ENCODE results near the gene PID1. TPM values are rescaled to one million over a fixed set of nuclear protein-coding genes. Genes with fewer than 3 reads are reported as not detected.

PID1 gene
- total RNA-seq, 1 donor from 2014 or later, result not detected

GRCh38 chr2:229059331-229060033 lies 211.6 kb downstream of the PID1 start:
- Mint-ChIP-seq H3K27ac (no peak overlapping the region), H3K4me3 (no peak overlapping the region), H3K9me3 (peaks cover 10% of the 10 kb centered on the region), H3K4me1 (ENCODE audit: low read depth) (no peaks in the 10 kb centered on the region), H3K27me3 (ENCODE audit: insufficient read depth) (no peaks in the 10 kb centered on the region), H3K36me3 (ENCODE audit: low read depth) (no peaks in the 10 kb centered on the region)
- DNase-seq (ENCODE audit: low spot score), result no peak
- intact Hi-C loops (cut with micrococcal nuclease), result no loop called here

DNA sequence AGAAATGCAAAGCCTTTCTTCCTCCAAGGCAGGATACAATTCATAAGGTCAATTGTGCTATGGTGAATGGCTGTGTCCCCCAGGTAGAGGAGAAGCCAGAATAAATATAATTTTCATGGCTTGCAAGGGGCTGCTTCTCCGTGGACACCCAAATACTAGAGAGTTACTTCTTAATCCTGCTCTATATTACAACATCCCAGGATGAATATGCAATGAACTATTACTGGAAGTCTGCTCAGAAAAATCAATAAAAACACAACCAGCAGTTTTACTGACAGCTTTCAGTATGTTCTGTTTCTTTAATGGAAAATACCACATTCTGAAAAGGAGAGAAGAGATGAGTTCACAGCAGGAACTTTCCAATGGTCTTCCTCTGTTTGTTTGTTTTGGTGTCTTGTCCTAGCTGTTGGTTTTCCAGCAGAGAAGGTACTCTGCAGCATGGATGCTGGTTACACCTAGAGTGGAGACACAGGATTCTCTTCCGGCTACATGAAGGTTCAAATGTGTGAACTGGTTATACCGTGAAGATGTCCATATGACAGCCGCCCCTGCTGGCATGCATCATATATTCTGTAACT lies 213.0 kb downstream of the PID1 start:
- Mint-ChIP-seq H3K4me1 (ENCODE audit: low read depth) (no peaks in the 10 kb centered on the region), H3K36me3 (ENCODE audit: low read depth) (no peaks in the 10 kb centered on the region), H3K27me3 (ENCODE audit: insufficient read depth) (no peaks in the 10 kb centered on the region), H3K27ac (no peak overlapping the region), H3K4me3 (no peak overlapping the region), H3K9me3 (peaks cover 6% of the 10 kb centered on the region)
- DNase-seq (ENCODE audit: low spot score), result no peak
- intact Hi-C loops (cut with micrococcal nuclease), result no loop called here

GRCh38 chr2:229054311-229054710 lies 216.8 kb downstream of the PID1 start:
- no peak overlapping the region for H3K27ac Mint-ChIP-seq
- H3K27me3 Mint-ChIP-seq (ENCODE audit: insufficient read depth), result no peaks in the 10 kb centered on the region
- H3K9me3 Mint-ChIP-seq, result no peaks in the 10 kb centered on the region
- no peak for DNase-seq (ENCODE audit: low spot score)
- no peak overlapping the region for H3K4me3 Mint-ChIP-seq
- intact Hi-C loops (cut with micrococcal nuclease), result no loop called here
- H3K4me1 Mint-ChIP-seq (ENCODE audit: low read depth), result no peaks in the 10 kb centered on the region
- H3K36me3 Mint-ChIP-seq (ENCODE audit: low read depth), result no peaks in the 10 kb centered on the region

DNA sequence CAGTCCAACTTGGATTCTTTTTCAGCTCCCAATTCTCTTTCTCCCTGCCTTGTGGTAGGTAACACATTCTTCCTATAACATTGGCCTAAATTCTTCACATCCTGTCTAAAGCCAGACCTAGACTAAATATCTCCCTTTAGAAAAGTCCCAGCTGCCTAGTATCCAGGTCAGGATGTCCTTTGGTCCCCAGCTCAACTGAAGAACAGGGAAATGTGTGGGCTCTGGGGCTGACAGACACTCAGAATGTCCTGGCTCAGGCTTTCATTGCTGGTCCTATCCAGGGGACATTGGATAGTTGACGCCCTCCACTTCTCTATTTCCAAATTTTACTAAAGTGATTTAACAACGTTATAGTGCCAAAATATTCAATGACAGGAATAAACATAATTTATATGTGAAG lies 219.3 kb downstream of the PID1 start:
- Mint-ChIP-seq H3K9me3 (no peaks in the 10 kb centered on the region), H3K27me3 (ENCODE audit: insufficient read depth) (no peaks in the 10 kb centered on the region), H3K36me3 (ENCODE audit: low read depth) (no peaks in the 10 kb centered on the region), H3K4me1 (ENCODE audit: low read depth) (no peaks in the 10 kb centered on the region), H3K4me3 (no peak overlapping the region), H3K27ac (no peak overlapping the region)
- DNase-seq (ENCODE audit: low spot score), result no peak
- intact Hi-C loops (cut with micrococcal nuclease), result no loop called here

DNA sequence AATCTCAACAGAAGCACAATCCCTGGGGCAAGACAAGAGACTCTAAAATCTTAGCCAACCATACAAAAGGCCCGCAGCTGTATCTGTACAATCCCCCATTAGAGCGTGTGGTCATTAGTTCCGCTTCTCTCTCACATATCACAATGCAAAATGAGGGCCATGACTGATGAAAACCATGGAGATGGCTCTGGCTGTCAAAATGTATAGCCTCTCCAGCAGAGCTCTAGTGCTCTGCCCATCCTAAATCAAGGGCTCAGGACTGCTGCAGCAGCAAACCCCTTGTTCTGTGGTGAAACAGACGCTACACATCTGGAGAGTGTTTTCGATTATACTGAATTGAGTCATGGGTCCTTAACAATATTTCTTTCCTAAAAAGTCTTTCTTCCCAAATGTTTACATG lies 221.0 kb downstream of the PID1 start:
- Mint-ChIP-seq H3K9me3 (no peaks in the 10 kb centered on the region), H3K27ac (no peak overlapping the region), H3K4me3 (no peak overlapping the region), H3K4me1 (ENCODE audit: low read depth) (no peaks in the 10 kb centered on the region), H3K27me3 (ENCODE audit: insufficient read depth) (no peaks in the 10 kb centered on the region), H3K36me3 (ENCODE audit: low read depth) (no peaks in the 10 kb centered on the region)
- intact Hi-C loops (cut with micrococcal nuclease), result no loop called here
- DNase-seq (ENCODE audit: low spot score), result no peak

DNA sequence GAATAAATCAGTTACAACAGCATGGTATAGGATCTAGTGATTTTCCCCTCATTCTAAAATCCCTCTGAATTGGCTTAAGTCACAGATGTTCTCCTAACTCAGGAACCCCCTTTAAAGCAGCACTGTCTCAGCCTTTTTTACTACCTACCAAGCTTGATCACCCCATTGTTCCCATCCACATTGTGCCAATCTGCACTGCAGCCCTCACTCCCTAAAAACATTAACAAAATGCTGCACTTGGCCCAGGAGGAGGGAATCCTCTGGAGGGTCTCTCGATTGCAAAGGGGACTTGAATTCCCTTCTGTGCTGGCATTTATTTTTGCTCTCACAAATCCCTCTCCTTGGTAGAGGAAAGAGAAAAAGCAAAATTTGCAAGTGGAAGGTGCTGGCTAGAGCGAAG lies 223.0 kb downstream of the PID1 start:
- Mint-ChIP-seq H3K4me1 (ENCODE audit: low read depth) (no peaks in the 10 kb centered on the region), H3K27ac (no peak overlapping the region), H3K4me3 (no peak overlapping the region), H3K27me3 (ENCODE audit: insufficient read depth) (no peaks in the 10 kb centered on the region), H3K36me3 (ENCODE audit: low read depth) (no peaks in the 10 kb centered on the region), H3K9me3 (no peaks in the 10 kb centered on the region)
- intact Hi-C loops (cut with micrococcal nuclease), result no loop called here
- DNase-seq (ENCODE audit: low spot score), result no peak

GRCh38 chr2:229045671-229046070 lies 225.4 kb downstream of the PID1 start:
- no peak overlapping the region for H3K4me3 Mint-ChIP-seq
- no peak for DNase-seq (ENCODE audit: low spot score)
- no peaks in the 10 kb centered on the region for H3K9me3 Mint-ChIP-seq
- H3K27ac Mint-ChIP-seq, result no peak overlapping the region
- H3K4me1 Mint-ChIP-seq (ENCODE audit: low read depth), result no peaks in the 10 kb centered on the region
- no peaks in the 10 kb centered on the region for H3K36me3 Mint-ChIP-seq (ENCODE audit: low read depth)
- no peaks in the 10 kb centered on the region for H3K27me3 Mint-ChIP-seq (ENCODE audit: insufficient read depth)
- intact Hi-C loops (cut with micrococcal nuclease), result no loop called here

GRCh38 chr2:229044581-229044980 lies 226.5 kb downstream of the PID1 start:
- Mint-ChIP-seq H3K9me3 (no peaks in the 10 kb centered on the region), H3K36me3 (ENCODE audit: low read depth) (no peaks in the 10 kb centered on the region), H3K4me1 (ENCODE audit: low read depth) (no peaks in the 10 kb centered on the region), H3K27me3 (ENCODE audit: insufficient read depth) (no peaks in the 10 kb centered on the region), H3K4me3 (no peak overlapping the region), H3K27ac (no peak overlapping the region)
- intact Hi-C loops (cut with micrococcal nuclease), result no loop called here
- DNase-seq (ENCODE audit: low spot score), result no peak

DNA sequence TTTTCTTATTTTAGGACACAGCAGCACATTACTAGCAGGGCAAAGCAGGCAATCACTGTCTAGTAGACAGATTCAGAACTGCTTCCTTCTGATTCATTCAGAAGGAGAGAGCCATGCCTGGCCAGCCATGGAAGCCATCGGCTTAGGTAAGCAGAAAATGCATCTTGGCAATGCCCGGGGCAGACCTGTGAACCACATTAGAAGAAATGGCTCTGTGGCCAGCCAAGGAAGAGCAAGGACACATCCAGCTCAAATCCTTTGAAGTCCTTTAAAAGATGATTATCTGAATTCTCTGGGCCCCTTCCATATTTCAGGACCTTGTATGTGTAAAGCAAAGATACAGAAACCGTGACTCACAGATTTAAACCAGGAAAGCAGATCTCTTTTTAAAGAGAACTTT lies 227.4 kb downstream of the PID1 start:
- intact Hi-C loops (cut with micrococcal nuclease), result no loop called here

DNA sequence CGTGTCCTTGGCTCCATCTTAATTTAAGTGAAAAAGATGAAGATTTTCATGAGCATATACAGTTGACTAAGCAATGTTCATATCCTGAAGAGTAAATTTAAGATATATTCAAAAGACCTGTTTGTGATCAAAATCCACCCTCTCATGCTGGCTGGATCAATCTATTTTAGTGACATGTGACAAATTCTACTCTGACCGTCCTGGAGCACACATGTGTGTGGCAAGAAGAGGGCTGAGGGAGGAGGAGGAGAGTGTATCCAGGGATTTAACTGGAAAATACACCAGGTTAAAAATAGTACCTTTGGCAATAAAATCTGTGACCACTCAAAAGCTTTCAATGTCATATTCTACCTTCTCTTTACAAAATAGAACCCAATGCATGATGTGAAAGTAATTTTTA lies 228.7 kb downstream of the PID1 start:
- Mint-ChIP-seq H3K4me3 (no peak overlapping the region), H3K4me1 (ENCODE audit: low read depth) (no peaks in the 10 kb centered on the region), H3K36me3 (ENCODE audit: low read depth) (no peaks in the 10 kb centered on the region), H3K27me3 (ENCODE audit: insufficient read depth) (no peaks in the 10 kb centered on the region), H3K9me3 (no peaks in the 10 kb centered on the region), H3K27ac (no peak overlapping the region)
- intact Hi-C loops (cut with micrococcal nuclease), result no loop called here
- no peak for DNase-seq (ENCODE audit: low spot score)

More for the DNA sequence above, 227.4 kb downstream of the PID1 start:
- DNase-seq (ENCODE audit: low spot score), result no peak
- Mint-ChIP-seq H3K27me3 (ENCODE audit: insufficient read depth) (no peaks in the 10 kb centered on the region), H3K4me1 (ENCODE audit: low read depth) (no peaks in the 10 kb centered on the region), H3K4me3 (no peak overlapping the region), H3K27ac (no peak overlapping the region), H3K36me3 (ENCODE audit: low read depth) (no peaks in the 10 kb centered on the region), H3K9me3 (no peaks in the 10 kb centered on the region)

GRCh38 chr2:229041691-229042090 lies 229.4 kb downstream of the PID1 start:
- Mint-ChIP-seq H3K4me1 (ENCODE audit: low read depth) (no peaks in the 10 kb centered on the region), H3K27me3 (ENCODE audit: insufficient read depth) (no peaks in the 10 kb centered on the region), H3K9me3 (no peaks in the 10 kb centered on the region), H3K27ac (no peak overlapping the region), H3K36me3 (ENCODE audit: low read depth) (no peaks in the 10 kb centered on the region), H3K4me3 (no peak overlapping the region)
- intact Hi-C loops (cut with micrococcal nuclease), result no loop called here
- no peak for DNase-seq (ENCODE audit: low spot score)

- no peaks in the 10 kb centered on the region for H3K27me3 Mint-ChIP-seq (ENCODE audit: insufficient read depth)
- no peak for DNase-seq (ENCODE audit: low spot score)
- H3K27ac Mint-ChIP-seq, result no peak overlapping the region
- H3K4me3 Mint-ChIP-seq, result no peak overlapping the region
- no peaks in the 10 kb centered on the region for H3K36me3 Mint-ChIP-seq (ENCODE audit: low read depth)
- H3K4me1 Mint-ChIP-seq (ENCODE audit: low read depth), result no peaks in the 10 kb centered on the region
- intact Hi-C loops (cut with micrococcal nuclease), result no loop called here
- H3K9me3 Mint-ChIP-seq, result no peaks in the 10 kb centered on the region
Observed at GRCh38 chr2:229037621-229038020, 233.5 kb downstream of the PID1 start.

- Mint-ChIP-seq H3K27me3 (ENCODE audit: insufficient read depth) (no peaks in the 10 kb centered on the region), H3K4me1 (ENCODE audit: low read depth) (no peaks in the 10 kb centered on the region), H3K27ac (no peak overlapping the region), H3K9me3 (no peaks in the 10 kb centered on the region), H3K4me3 (no peak overlapping the region), H3K36me3 (ENCODE audit: low read depth) (no peaks in the 10 kb centered on the region)
- intact Hi-C loops (cut with micrococcal nuclease), result no loop called here
- DNase-seq (ENCODE audit: low spot score), result no peak
Observed at GRCh38 chr2:229033816-229034215, 237.3 kb downstream of the PID1 start.
